ENCODE measurements around the gene HNRNPF.
A peak's percentile ranks its signal among the peaks of the same experiment; 100 is the strongest.

DNA sequence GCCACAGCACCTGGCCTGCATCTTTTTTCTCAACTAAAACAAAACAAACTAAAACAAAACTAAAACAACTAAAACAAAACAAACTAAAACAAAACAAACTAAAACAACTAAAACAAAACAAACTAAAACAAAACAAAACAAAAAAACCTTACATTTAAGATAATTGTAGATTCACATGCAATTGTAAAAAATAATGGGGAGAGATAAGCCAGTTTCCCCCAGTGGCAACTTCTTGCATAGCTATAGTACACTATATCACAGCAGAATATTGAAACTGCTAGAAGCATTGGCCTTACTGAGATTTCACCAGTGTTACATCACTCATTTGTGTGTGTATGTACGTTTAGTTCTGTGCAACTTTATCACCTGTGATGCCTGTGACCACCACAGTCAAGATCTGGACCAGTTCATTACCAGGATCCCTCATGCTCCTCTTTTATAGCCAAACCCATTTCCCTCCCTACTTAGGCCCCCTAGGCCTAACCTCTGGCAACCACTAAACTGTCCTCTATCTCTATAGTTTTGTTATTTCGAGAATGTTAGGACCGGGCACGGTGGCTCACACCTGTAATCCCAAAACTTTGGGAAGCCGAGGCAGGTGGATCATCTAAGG, 28.3 kb downstream of the HNRNPF start:
- TF ChIP-seq CTCF (IDR thresholded peaks at IDR 0.05; ENCODE audit: low read depth, low read length) (peak; percentile 8), POLR2A (IDR thresholded peaks at IDR 0.05; ENCODE audit: extremely low read depth, insufficient read length) (no peak)
